Mesendoderm (in vitro differentiated cells): ENCODE data around the gene BAZ2B.
"Not testable (repeated sequence)": the region's sequence is repeated elsewhere in the genome, so short reads cannot be mapped to it uniquely, and the experiment has no call there.

Source experiments
- DNase-seq: peaks from one replicate; pipeline ENCODE4 v3.0.0; 2013
- H2AK5ac ChIP-seq: 2 replicates; pipeline ENCODE4 v1.6.1; 2013; ENCODE audit warnings: low read length, inconsistent platforms
- H2BK120ac ChIP-seq: 2 replicates; pipeline ENCODE4 v1.6.1; 2013; ENCODE audit warnings: low read depth, mild to moderate bottlenecking, low read length, moderate library complexity, mixed read lengths
- H2BK15ac ChIP-seq: replicated peaks from 2 replicates; pipeline ENCODE4 v1.6.1; 2013; ENCODE audit warnings: low read depth, mild to moderate bottlenecking, moderate library complexity
- H2BK5ac ChIP-seq: 2 replicates; pipeline ENCODE4 v1.6.1; 2013; ENCODE audit warnings: low read length, inconsistent platforms
- H3K18ac ChIP-seq: 2 replicates; pipeline ENCODE4 v1.6.1; 2013; ENCODE audit warnings: mild to moderate bottlenecking, low read length, mixed read lengths
- H3K23ac ChIP-seq: one replicate; pipeline ENCODE4 v1.6.1; 2013; ENCODE audit warnings: low read length
- H3K27ac ChIP-seq: 2 replicates; pipeline ENCODE4 v1.5.1; 2013; ENCODE audit warnings: low read depth, mild to moderate bottlenecking, inconsistent platforms, low read length, moderate library complexity
- H3K27me3 ChIP-seq: 2 replicates; pipeline ENCODE4 v1.6.1; 2013; ENCODE audit warnings: low read length, control low read depth, mild to moderate bottlenecking, inconsistent platforms; ENCODE audit not compliant: insufficient read depth, poor library complexity
- H3K36me3 ChIP-seq: 2 replicates; pipeline ENCODE4 v1.6.1; 2013; ENCODE audit warnings: low read length, inconsistent platforms; ENCODE audit not compliant: control insufficient read depth, insufficient read depth
- H3K4ac ChIP-seq: one replicate; pipeline ENCODE4 v1.6.1; 2013; ENCODE audit warnings: low read depth, mild to moderate bottlenecking, low read length, moderate library complexity
- H3K4me1 ChIP-seq: 2 replicates; pipeline ENCODE4 v1.6.1; 2013; ENCODE audit warnings: low read depth, low read length, inconsistent platforms; ENCODE audit not compliant: control insufficient read depth
- H3K4me2 ChIP-seq: 2 replicates; pipeline ENCODE4 v1.6.1; 2013; ENCODE audit warnings: low read length
- H3K4me3 ChIP-seq: 2 replicates; pipeline ENCODE4 v1.5.1; 2013; ENCODE audit warnings: mild to moderate bottlenecking, low read length
- H3K56ac ChIP-seq: one replicate; pipeline ENCODE4 v1.6.1; 2013; ENCODE audit warnings: low read length
- H3K79me1 ChIP-seq: 2 replicates; pipeline ENCODE4 v1.6.1; 2013; ENCODE audit warnings: low read length, inconsistent platforms
- H3K79me2 ChIP-seq: 2 replicates; pipeline ENCODE4 v1.6.1; 2013; ENCODE audit warnings: mild to moderate bottlenecking, low read length; ENCODE audit not compliant: control insufficient read depth, insufficient read depth
- H3K9ac ChIP-seq: 2 replicates; pipeline ENCODE4 v1.6.1; 2013; ENCODE audit warnings: low read length, inconsistent platforms
- H4K5ac ChIP-seq: one replicate; pipeline ENCODE4 v1.6.1; 2013; ENCODE audit warnings: low read length
- H4K8ac ChIP-seq: one replicate; pipeline ENCODE4 v1.6.1; 2013; ENCODE audit warnings: low read depth, mild to moderate bottlenecking, control low read depth, low read length, moderate library complexity
- WGBS: extraction: QIAGEN DNeasy Blood & Tissue Kit; methylation state at CpG from one replicate; pipeline ENCODE4 v1.1.7; 2013; ENCODE audit warnings: low lambda C conversion rate, missing lambda C conversion rate; ENCODE audit not compliant: insufficient coverage; ENCODE audit errors: extremely low coverage; 5-methylcytosine and 5-hydroxymethylcytosine counted together

The BAZ2B gene

DNA sequence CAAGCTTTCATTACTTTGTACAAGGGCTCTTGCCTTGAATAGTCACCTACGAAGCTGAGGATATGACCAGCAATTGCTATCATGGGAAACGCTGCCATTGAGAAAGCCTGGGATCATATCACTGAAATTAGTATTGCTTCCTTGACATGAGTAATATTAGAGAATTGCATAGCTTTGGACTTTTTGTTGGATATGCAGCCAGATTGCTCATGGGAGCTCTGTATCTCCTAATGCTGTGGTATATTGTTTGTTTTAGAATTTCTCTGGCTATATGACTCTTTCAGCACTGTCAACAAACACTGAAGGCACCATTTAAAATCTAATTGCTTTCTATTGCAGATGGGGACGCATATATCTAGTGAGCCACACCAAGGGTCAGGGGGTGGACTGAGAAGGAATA lies 249.8 kb downstream of the BAZ2B start:
- no CpG with 5 or more reads among the region's 3 CpGs for WGBS
- Histone ChIP-seq H3K36me3 (no peaks in the 10 kb centered on the region), H3K79me2 (no peaks in the 10 kb centered on the region)

DNA sequence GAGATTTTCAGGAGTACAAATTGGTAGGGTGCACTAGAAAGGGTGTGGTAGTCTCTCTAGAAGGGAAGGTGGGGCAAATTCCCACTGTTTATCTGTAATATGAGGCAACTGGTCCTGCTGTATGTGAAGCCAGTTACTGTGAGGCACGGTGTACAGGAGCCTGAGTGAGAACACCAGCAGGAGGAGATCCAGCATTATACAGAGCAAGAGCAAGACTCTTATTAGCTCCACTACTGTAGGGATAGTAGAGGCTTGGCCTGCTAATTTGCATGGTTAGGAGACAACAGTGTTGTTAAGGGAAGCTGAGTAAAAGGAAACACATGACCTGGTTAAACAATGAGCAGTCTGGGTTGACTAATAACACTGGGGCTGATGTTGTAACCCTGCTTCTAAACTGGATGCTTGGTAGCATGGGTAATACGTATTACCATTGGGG lies 253.5 kb downstream of the BAZ2B start:
- Histone ChIP-seq H3K79me1 (no peaks in the 10 kb centered on the region), H3K23ac (no peak overlapping the region), H3K9ac (no peak overlapping the region), H3K18ac (no peak overlapping the region), H3K4ac (no peak overlapping the region), H3K56ac (no peak overlapping the region), H4K5ac (no peak overlapping the region), H2BK15ac (no peak overlapping the region), H2BK5ac (no peak overlapping the region), H2BK120ac (no peak overlapping the region), H3K4me3 (no peak overlapping the region), H3K36me3 (no peaks in the 10 kb centered on the region), H2AK5ac (no peak overlapping the region), H3K4me2 (no peak overlapping the region), H3K27ac (no peak overlapping the region), H3K27me3 (no peaks in the 10 kb centered on the region), H3K4me1 (no peaks in the 10 kb centered on the region), H3K79me2 (no peaks in the 10 kb centered on the region), H4K8ac (no peak overlapping the region)
- DNase-seq: no peak
- no CpG with 5 or more reads among the region's 2 CpGs for WGBS

More for the DNA sequence above, 249.8 kb downstream of the BAZ2B start:
- H3K27ac ChIP-seq: no peak overlapping the region
- no peak overlapping the region for H3K18ac ChIP-seq
- no peaks in the 10 kb centered on the region for H3K4me1 ChIP-seq
- DNase-seq: no peak
- no peak overlapping the region for H4K5ac ChIP-seq
- H3K4me3 ChIP-seq: no peak overlapping the region
- H3K9ac ChIP-seq: no peak overlapping the region
- H2BK5ac ChIP-seq: no peak overlapping the region
- no peak overlapping the region for H3K4me2 ChIP-seq
- no peak overlapping the region for H3K4ac ChIP-seq
- no peaks in the 10 kb centered on the region for H3K27me3 ChIP-seq
- H3K23ac ChIP-seq: no peak overlapping the region
- no peak overlapping the region for H3K56ac ChIP-seq
- H2AK5ac ChIP-seq: no peak overlapping the region
- H2BK120ac ChIP-seq: no peak overlapping the region
- H2BK15ac ChIP-seq: no peak overlapping the region
- no peaks in the 10 kb centered on the region for H3K79me1 ChIP-seq
- no peak overlapping the region for H4K8ac ChIP-seq

DNA sequence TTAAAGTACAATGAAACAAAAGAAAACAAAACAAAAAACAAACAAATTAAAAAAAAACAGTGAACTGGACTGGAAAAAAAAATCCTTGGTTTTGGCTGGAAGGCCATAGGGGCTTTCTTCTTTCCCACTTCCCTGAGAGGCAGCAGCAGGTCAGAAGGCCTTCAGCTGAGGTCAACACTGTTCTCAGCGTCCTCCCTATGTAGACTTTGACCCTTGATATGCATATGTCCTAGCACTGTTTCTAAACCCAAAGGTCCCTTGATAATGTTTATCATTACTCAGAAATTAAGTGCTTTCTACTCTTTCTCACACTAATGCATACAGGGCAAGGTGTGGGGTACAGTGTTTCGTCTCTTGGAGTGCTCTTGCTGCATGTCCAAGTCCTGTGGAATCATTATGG lies 254.3 kb downstream of the BAZ2B start:
- DNase-seq: no peak
- H3K79me2 ChIP-seq: no peaks in the 10 kb centered on the region
- no peak overlapping the region for H3K18ac ChIP-seq
- no peak overlapping the region for H3K4me2 ChIP-seq
- H4K8ac ChIP-seq: no peak overlapping the region
- no CpG with 5 or more reads among the region's 2 CpGs for WGBS
- no peak overlapping the region for H4K5ac ChIP-seq
- H3K79me1 ChIP-seq: no peaks in the 10 kb centered on the region
- H3K56ac ChIP-seq: no peak overlapping the region
- no peaks in the 10 kb centered on the region for H3K36me3 ChIP-seq
- no peak overlapping the region for H3K27ac ChIP-seq
- no peak overlapping the region for H2AK5ac ChIP-seq
- H3K23ac ChIP-seq: no peak overlapping the region
- no peak overlapping the region for H2BK120ac ChIP-seq
- no peak overlapping the region for H3K9ac ChIP-seq
- H3K4ac ChIP-seq: no peak overlapping the region
- no peak overlapping the region for H3K4me3 ChIP-seq
- H2BK15ac ChIP-seq: no peak overlapping the region
- no peak overlapping the region for H2BK5ac ChIP-seq
- no peaks in the 10 kb centered on the region for H3K4me1 ChIP-seq
- H3K27me3 ChIP-seq: no peaks in the 10 kb centered on the region

DNA sequence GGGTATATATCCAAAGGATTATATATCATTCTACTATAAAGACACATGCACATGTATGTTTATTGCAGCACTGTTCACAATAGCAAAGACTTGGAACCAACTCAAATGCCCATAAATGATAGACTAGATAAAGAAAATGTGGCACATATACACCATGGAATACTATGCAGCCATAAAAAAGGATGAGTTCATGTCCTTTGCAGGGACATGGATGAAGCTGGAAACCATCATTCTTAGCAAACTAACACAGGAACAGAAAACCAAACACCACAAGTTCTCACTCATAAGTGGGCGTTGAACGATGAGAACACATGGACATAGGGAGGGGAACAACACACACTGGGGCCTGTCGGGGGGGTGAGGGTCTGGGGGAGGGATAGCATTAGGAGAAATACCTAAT lies 254.7 kb downstream of the BAZ2B start:
- not testable (repeated sequence) for H3K56ac ChIP-seq, H3K27me3 ChIP-seq, H2BK5ac ChIP-seq, H4K5ac ChIP-seq, H3K9ac ChIP-seq, H3K4me2 ChIP-seq, H3K23ac ChIP-seq, H3K27ac ChIP-seq, H3K4ac ChIP-seq, H3K18ac ChIP-seq, H2BK120ac ChIP-seq, H3K79me1 ChIP-seq, H2AK5ac ChIP-seq, H2BK15ac ChIP-seq, H3K79me2 ChIP-seq, H4K8ac ChIP-seq, H3K4me3 ChIP-seq, DNase-seq, H3K4me1 ChIP-seq, H3K36me3 ChIP-seq
- WGBS: no CpG with 5 or more reads among the region's 3 CpGs

DNA sequence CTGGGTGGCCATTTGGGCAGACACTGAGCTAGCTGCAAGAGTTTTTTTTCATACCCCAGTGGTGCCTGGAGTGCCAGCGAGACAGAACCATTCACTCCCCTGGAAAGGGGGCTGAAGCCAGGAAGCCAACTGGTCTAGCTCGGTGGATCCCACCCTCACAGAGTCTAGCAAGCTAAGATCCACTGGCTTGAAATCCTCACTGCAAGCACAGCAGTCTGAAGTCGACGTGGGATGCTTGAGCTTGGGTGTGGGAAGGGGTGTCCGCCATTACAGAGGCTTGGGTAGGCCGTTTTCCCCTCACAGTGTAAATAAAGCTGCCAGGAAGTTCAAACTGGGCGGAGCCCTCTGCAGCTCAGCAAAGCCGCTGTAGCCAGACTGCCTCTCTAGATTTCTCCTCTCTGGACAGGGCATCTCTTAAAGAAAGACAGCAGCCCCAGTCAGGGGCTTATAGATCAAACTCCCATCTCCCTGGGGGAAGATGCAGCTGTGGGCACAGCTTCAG lies 260.2 kb downstream of the BAZ2B start:
- no peak overlapping the region for H2BK15ac ChIP-seq
- no peak overlapping the region for H2BK120ac ChIP-seq
- H3K36me3 ChIP-seq: no peaks in the 10 kb centered on the region
- no peak overlapping the region for H3K27ac ChIP-seq
- H2BK5ac ChIP-seq: no peak overlapping the region
- WGBS: no CpG with 5 or more reads among the region's 8 CpGs
- H4K5ac ChIP-seq: no peak overlapping the region
- no peak overlapping the region for H3K4ac ChIP-seq
- H3K23ac ChIP-seq: no peak overlapping the region
- no peak for DNase-seq
- H4K8ac ChIP-seq: no peak overlapping the region
- H3K4me3 ChIP-seq: no peak overlapping the region
- no peaks in the 10 kb centered on the region for H3K79me1 ChIP-seq
- H3K79me2 ChIP-seq: no peaks in the 10 kb centered on the region
- H3K18ac ChIP-seq: no peak overlapping the region
- H3K4me1 ChIP-seq: no peaks in the 10 kb centered on the region
- H3K4me2 ChIP-seq: no peak overlapping the region
- no peaks in the 10 kb centered on the region for H3K27me3 ChIP-seq
- H3K56ac ChIP-seq: no peak overlapping the region
- H2AK5ac ChIP-seq: no peak overlapping the region
- H3K9ac ChIP-seq: no peak overlapping the region

DNA sequence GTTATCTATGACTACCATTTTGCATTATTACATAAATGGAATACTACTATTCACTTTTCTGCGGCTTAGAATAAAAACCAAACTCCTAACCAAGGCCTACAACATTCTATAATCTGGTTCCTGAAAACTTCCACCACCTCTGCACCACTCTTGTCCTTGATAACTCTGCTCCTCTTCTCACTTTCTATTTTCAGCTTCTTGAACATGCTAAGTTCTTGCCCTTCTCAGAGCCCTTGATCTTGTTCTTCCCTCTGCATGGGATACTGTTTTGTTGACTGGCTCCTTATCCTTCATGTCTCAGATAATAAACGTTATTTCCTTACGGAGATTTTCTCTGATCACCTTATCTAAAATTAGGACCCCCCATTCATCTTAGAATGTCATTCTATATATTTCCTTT lies 264.4 kb downstream of the BAZ2B start:
- Histone ChIP-seq H3K27me3 (no peaks in the 10 kb centered on the region), H3K79me1 (no peaks in the 10 kb centered on the region), H3K23ac (no peak overlapping the region), H3K27ac (no peak overlapping the region), H2BK120ac (no peak overlapping the region), H3K4ac (no peak overlapping the region), H3K4me2 (no peak overlapping the region), H3K36me3 (no peaks in the 10 kb centered on the region), H3K56ac (no peak overlapping the region), H3K79me2 (no peaks in the 10 kb centered on the region), H2BK15ac (no peak overlapping the region), H3K18ac (no peak overlapping the region), H4K5ac (no peak overlapping the region), H3K4me3 (no peak overlapping the region), H2BK5ac (no peak overlapping the region), H3K4me1 (no peaks in the 10 kb centered on the region), H3K9ac (no peak overlapping the region), H2AK5ac (no peak overlapping the region), H4K8ac (no peak overlapping the region)
- no CpG with 5 or more reads among the region's 3 CpGs for WGBS
- DNase-seq: no peak
